HG02588 (cell line): ENCODE measurements around the gene NPB.

Experiments
- ATAC-seq: cut with Tn5 transposase; IDR thresholded peaks from one replicate; pipeline ENCODE4 v1.9.1; 2021; ENCODE audit warnings: mild to moderate bottlenecking, moderate library complexity; ENCODE audit not compliant: unreplicated experiment

Gene NPB

GRCh38 chr17:81902023-81902652 lies at the start of gene NPB:
Gene NPB (plus strand): TSS chr17:81902238. CDS start chr17:81902278, 40 bp downstream.
- ATAC-seq = no peak

GRCh38 chr17:81854974-81855774 lies 46.9 kb upstream of the NPB start:
- no peak for ATAC-seq

- ATAC-seq = no peak
These were observed 43.7 kb upstream of the NPB start for GRCh38 chr17:81858170-81858966.

- no peak for ATAC-seq
These were observed 42.8 kb upstream of the NPB start for GRCh38 chr17:81858967-81859905.

GRCh38 chr17:81859906-81860755 lies 41.9 kb upstream of the NPB start, which contains the start of gene P4HB:
Gene P4HB (minus strand): TSS chr17:81860535. CDS start chr17:81860471, 64 bp downstream.
- ATAC-seq = peak; percentile 75

- peak; percentile 75 for ATAC-seq
These were observed 41.1 kb upstream of the NPB start for GRCh38 chr17:81860756-81861568.

- ATAC-seq = no peak
These were observed 38.8 kb upstream of the NPB start for GRCh38 chr17:81863123-81863675.

GRCh38 chr17:81863833-81864768 lies 37.9 kb upstream of the NPB start:
- ATAC-seq = no peak

- no peak for ATAC-seq
These were observed 36.7 kb upstream of the NPB start for GRCh38 chr17:81865358-81865732.

GRCh38 chr17:81865733-81866439 lies 36.2 kb upstream of the NPB start:
- ATAC-seq = no peak

- no peak for ATAC-seq
These were observed 35.4 kb upstream of the NPB start for GRCh38 chr17:81866440-81867169.

GRCh38 chr17:81867170-81867990 lies 34.7 kb upstream of the NPB start:
- no peak for ATAC-seq

- ATAC-seq = no peak
These were observed 33.9 kb upstream of the NPB start for GRCh38 chr17:81867991-81868673.

- ATAC-seq = no peak
These were observed 33.3 kb upstream of the NPB start for GRCh38 chr17:81868674-81869220.
